WTC11 (cell line): ENCODE measurements around the gene ABCD2. TPM values are rescaled to one million over a fixed set of nuclear protein-coding genes. Genes with fewer than 3 reads are reported as not detected.

ENCODE experiments used
- ATAC-seq: fragments of 200-7000 bp; cut with Tn5 transposase; 2 replicates; pipeline ENCODE4 v1.10.0; 2021; ENCODE audit warnings: mild to moderate bottlenecking, moderate library complexity
- CTCF ChIA-PET: fragments of 300-600 bp; sonication (Branson Sonifier 250); formaldehyde crosslinking; loops from one replicate; lab custom pipeline; 2021; ENCODE audit warnings: antibody characterized with exemption; lab: Charles Lee
- POLR2A ChIA-PET: fragments of 350-600 bp; sonication (Branson Sonifier 250); formaldehyde crosslinking; loops from one replicate; lab custom pipeline; 2021; ENCODE audit warnings: antibody characterized with exemption; lab: Charles Lee
- DNase-seq: peaks from one replicate; pipeline ENCODE4 v3.0.0; 2021; ENCODE audit warnings: low spot score
- H3K27ac Mint-ChIP-seq: 2 replicates; pipeline ENCODE4 v1.8.0; 2021; ENCODE audit warnings: mixed read lengths
- H3K27me3 Mint-ChIP-seq: 2 replicates; pipeline ENCODE4 v1.8.0; 2021; ENCODE audit warnings: low read depth, mild to moderate bottlenecking, moderate library complexity, mixed read lengths
- H3K36me3 Mint-ChIP-seq: 2 replicates; pipeline ENCODE4 v1.8.0; 2021; ENCODE audit warnings: mixed read lengths
- H3K4me1 Mint-ChIP-seq: 2 replicates; pipeline ENCODE4 v1.8.0; 2022; ENCODE audit warnings: mixed read lengths
- H3K4me3 Mint-ChIP-seq: 2 replicates; pipeline ENCODE4 v1.8.0; 2021; ENCODE audit warnings: mild to moderate bottlenecking, moderate library complexity, mixed read lengths
- H3K9me3 Mint-ChIP-seq: 2 replicates; pipeline ENCODE4 v1.8.0; 2021; ENCODE audit warnings: mixed read lengths
- ARID4B ChIP-seq: sonication (generic); formaldehyde crosslinking; IDR thresholded peaks from 2 replicates; pipeline ENCODE4 v1.8.0; 2023; ENCODE audit warnings: missing genetic modification reagents, mild to moderate bottlenecking, borderline replicate concordance
- ATF1 ChIP-seq: sonication (generic); formaldehyde crosslinking; IDR thresholded peaks from 2 replicates; pipeline ENCODE4 v1.8.1; 2023; ENCODE audit warnings: mild to moderate bottlenecking, moderate library complexity, missing genetic modification reagents
- ATF3 ChIP-seq: sonication (generic); formaldehyde crosslinking; conservative IDR thresholded peaks from 2 replicates; pipeline ENCODE4 v1.8.1; 2022; ENCODE audit warnings: mild to moderate bottlenecking, missing genetic modification reagents
- ATF6 ChIP-seq: sonication (generic); formaldehyde crosslinking; IDR thresholded peaks from 2 replicates; pipeline ENCODE4 v1.8.1; 2023; ENCODE audit warnings: mild to moderate bottlenecking, missing genetic modification reagents
- HMGA2 ChIP-seq: fragments of 250-450 bp; sonication (Bioruptor Pico); IDR thresholded peaks from 2 replicates; pipeline ENCODE4 v1.4.0; 2021; ENCODE audit warnings: mild to moderate bottlenecking, moderate library complexity
- MLX ChIP-seq: sonication (generic); formaldehyde crosslinking; IDR thresholded peaks from 2 replicates; pipeline ENCODE4 v1.8.1; 2023; ENCODE audit warnings: mild to moderate bottlenecking, missing genetic modification reagents, moderate library complexity
- NFATC4 ChIP-seq: fragments of 250-450 bp; sonication (Bioruptor Pico); IDR thresholded peaks from 2 replicates; pipeline ENCODE4 v1.9.0; 2021; ENCODE audit warnings: mild to moderate bottlenecking
- NFE2L1 ChIP-seq: sonication (generic); formaldehyde crosslinking; IDR thresholded peaks from 2 replicates; pipeline ENCODE4 v1.8.1; 2023; ENCODE audit warnings: missing genetic modification reagents
- NFYB ChIP-seq: sonication (generic); formaldehyde crosslinking; conservative IDR thresholded peaks from 2 replicates; pipeline ENCODE4 v1.8.0; 2022; ENCODE audit warnings: low read depth, missing genetic modification reagents
- NR1H2 ChIP-seq: sonication (generic); formaldehyde crosslinking; IDR thresholded peaks from 2 replicates; pipeline ENCODE4 v1.9.0; 2021; ENCODE audit warnings: mild to moderate bottlenecking, moderate library complexity, missing genetic modification reagents
- NR2C2 ChIP-seq: sonication (generic); formaldehyde crosslinking; IDR thresholded peaks from 2 replicates; pipeline ENCODE4 v1.8.0; 2022; ENCODE audit warnings: mild to moderate bottlenecking, missing genetic modification reagents
- OVOL2 ChIP-seq: fragments of 250-450 bp; sonication (Bioruptor Pico); IDR thresholded peaks from 2 replicates; pipeline ENCODE4 v1.9.0; 2021; ENCODE audit warnings: mild to moderate bottlenecking, borderline replicate concordance
- RELA ChIP-seq: sonication (generic); formaldehyde crosslinking; IDR thresholded peaks from 2 replicates; pipeline ENCODE4 v1.8.1; 2022; ENCODE audit warnings: missing genetic modification reagents, mild to moderate bottlenecking, borderline replicate concordance
- SMAD3 ChIP-seq: sonication (generic); formaldehyde crosslinking; IDR thresholded peaks from 2 replicates; pipeline ENCODE4 v1.8.0; 2022; ENCODE audit warnings: missing genetic modification reagents, mild to moderate bottlenecking, borderline replicate concordance
- SP1 ChIP-seq: sonication (generic); formaldehyde crosslinking; conservative IDR thresholded peaks from 2 replicates; pipeline ENCODE4 v1.8.1; 2022; ENCODE audit warnings: missing genetic modification reagents
- STAT6 ChIP-seq: sonication (generic); formaldehyde crosslinking; conservative IDR thresholded peaks from 2 replicates; pipeline ENCODE4 v1.8.1; 2023; ENCODE audit warnings: mild to moderate bottlenecking, low read depth, missing genetic modification reagents, moderate library complexity
- ZNF232 ChIP-seq: sonication (generic); formaldehyde crosslinking; IDR thresholded peaks from 2 replicates; pipeline ENCODE4 v1.8.0; 2022; ENCODE audit warnings: mild to moderate bottlenecking, missing genetic modification reagents
- ZNF396 ChIP-seq: fragments of 250-450 bp; sonication (Bioruptor Pico); IDR thresholded peaks from 2 replicates; pipeline ENCODE4 v1.8.0; 2021; ENCODE audit warnings: mild to moderate bottlenecking, moderate library complexity, borderline replicate concordance
- ZSCAN18 ChIP-seq: fragments of 250-450 bp; sonication (Bioruptor Pico); IDR thresholded peaks from 2 replicates; pipeline ENCODE4 v2.1.2; 2022; ENCODE audit warnings: mild to moderate bottlenecking, moderate library complexity
- total RNA-seq: library from RNA; stranded (reverse); gene quantifications from 3 replicates; pipeline ENCODE4 v1.2.3, GENCODE V29; 2021

ABCD2 gene
- total RNA-seq, 1 experiment from 2014 or later, result not detected

GRCh38 chr12:39626033-39626814, 6.6 kb upstream of the ABCD2 start:
- Mint-ChIP-seq H3K27ac (no peak overlapping the region), H3K36me3 (no peaks in the 10 kb centered on the region), H3K4me1 (peaks cover 5% of the 10 kb centered on the region; the same call in 1 of the 2 replicates), H3K9me3 (no peaks in the 10 kb centered on the region), H3K4me3 (no peak overlapping the region), H3K27me3 (no peaks in the 10 kb centered on the region; the same call in 1 of the 2 replicates)
- peak; percentile 60 for DNase-seq
- TF ChIP-seq HMGA2, result no peak
- no peak for TF ChIP-seq NFYB
- TF ChIP-seq NFATC4 (CRISPR knock-in tag), result no peak
- no peak for TF ChIP-seq ARID4B (CRISPR knock-in tag)
- no peak for TF ChIP-seq NR2C2 (CRISPR knock-in tag)
- TF ChIP-seq RELA (CRISPR knock-in tag), result no peak
- no peak for TF ChIP-seq SMAD3 (CRISPR knock-in tag)
- no peak for TF ChIP-seq ZNF232 (CRISPR knock-in tag)
- no peak for TF ChIP-seq ATF3 (CRISPR knock-in tag)
- no peak for TF ChIP-seq MLX (CRISPR knock-in tag)
- TF ChIP-seq ZNF396 (CRISPR knock-in tag), result no peak
- no peak for TF ChIP-seq SP1
- TF ChIP-seq ATF1 (CRISPR knock-in tag), result no peak
- no peak for TF ChIP-seq ATF6 (CRISPR knock-in tag)
- no peak for TF ChIP-seq NR1H2 (CRISPR knock-in tag)
- TF ChIP-seq ZSCAN18, result no peak
- POLR2A ChIA-PET, result no interaction called here
- peak; percentile 97 for ATAC-seq
- CTCF ChIA-PET, result interaction anchor here (0.6 to 1.3 kb wide), 8 partner anchors 10 to 518 kb away, joined by 3 to 7 read pairs (median 3); no protein-coding TSS in a partner anchor

GRCh38 chr12:39623919-39624318, 4.3 kb upstream of the ABCD2 start:
- H3K36me3 Mint-ChIP-seq, result no peaks in the 10 kb centered on the region
- DNase-seq, result no peak
- ATAC-seq, result no peak
- H3K4me3 Mint-ChIP-seq, result no peak overlapping the region
- ChIA-PET CTCF (no interaction called here), POLR2A (no interaction called here)
- no peak overlapping the region for H3K27ac Mint-ChIP-seq
- peaks cover 9% of the 10 kb centered on the region; the same call in 1 of the 2 replicates for H3K4me1 Mint-ChIP-seq
- H3K27me3 Mint-ChIP-seq, result peaks cover 4% of the 10 kb centered on the region
- no peaks in the 10 kb centered on the region for H3K9me3 Mint-ChIP-seq
- TF ChIP-seq SP1 (no peak), ATF3 (CRISPR knock-in tag) (no peak), STAT6 (CRISPR knock-in tag) (no peak), ZSCAN18 (no peak), NR1H2 (CRISPR knock-in tag) (no peak), OVOL2 (CRISPR knock-in tag) (no peak), RELA (CRISPR knock-in tag) (no peak), NFE2L1 (CRISPR knock-in tag) (no peak)
